ENCODE data around the gene RHBDF1.
A peak's percentile ranks its signal among the peaks of the same experiment; 100 is the strongest.
"Not testable (repeated sequence)": the region's sequence is repeated elsewhere in the genome, so short reads cannot be mapped to it uniquely, and the experiment has no call there.

RHBDF1 gene

DNA sequence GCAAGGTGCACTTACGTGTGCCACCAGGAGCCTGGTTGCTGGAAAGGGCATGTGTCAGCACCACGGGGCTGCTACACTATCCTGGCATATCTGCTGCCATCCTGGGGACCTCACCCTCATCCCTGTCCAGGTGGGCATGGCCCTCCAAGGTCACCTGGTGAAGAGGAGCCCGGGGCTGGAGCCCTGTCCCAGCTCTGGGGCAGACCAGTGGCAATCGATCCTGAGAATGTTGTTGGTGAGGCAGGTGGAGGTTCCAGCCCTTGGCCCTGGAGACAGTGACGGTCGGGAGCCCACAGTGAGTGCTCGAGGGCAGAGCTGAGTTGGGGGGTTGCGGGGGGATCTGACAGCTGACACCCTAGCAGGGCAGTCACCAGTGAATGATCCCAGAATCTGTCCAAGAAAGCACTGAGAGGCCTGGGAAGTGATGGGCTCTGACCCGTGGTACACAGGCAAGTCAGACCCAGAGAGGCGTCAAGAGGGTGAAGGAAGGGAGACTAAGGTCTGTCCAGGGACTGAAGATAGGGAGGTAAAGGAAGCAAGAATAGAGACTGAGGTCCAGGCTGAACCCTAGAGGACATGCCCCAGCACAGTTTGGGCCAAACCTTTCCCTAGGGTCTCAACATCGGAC, 36.6 kb downstream of the RHBDF1 start:
- no peak for DNase-seq

DNA sequence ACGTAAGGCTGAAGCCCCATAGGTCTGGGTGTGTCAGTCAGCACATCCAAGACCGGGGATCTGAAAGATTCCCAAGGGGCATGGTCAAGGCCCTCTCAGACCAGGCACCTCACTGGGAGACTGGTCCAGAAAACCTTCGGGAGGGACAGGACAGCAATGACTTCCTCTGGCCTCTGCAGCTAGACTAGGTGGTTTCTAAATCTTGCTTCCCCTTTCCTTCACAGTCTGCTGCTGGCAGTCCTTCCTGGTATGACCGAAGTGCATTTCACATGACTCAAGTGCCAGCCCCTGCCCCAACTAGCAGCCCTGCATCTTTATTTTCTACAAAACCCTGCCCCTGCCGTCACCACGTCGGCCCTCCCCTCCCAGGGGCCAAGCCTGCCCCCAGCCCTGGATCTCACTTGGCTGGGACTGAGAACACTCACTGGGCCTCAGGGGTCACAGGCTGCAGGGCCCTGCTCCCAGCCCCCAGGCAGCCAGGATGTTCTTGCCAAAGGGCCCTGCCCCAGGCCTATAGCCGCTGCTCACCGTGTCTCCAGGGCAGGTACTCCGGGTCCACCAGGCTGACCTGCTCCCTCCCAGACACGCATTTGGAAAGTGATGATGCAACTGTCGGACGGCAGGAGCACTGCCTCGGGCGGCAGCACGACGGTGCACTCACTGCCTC, 37.3 kb downstream of the RHBDF1 start:
- DNase-seq = no peak

DNA sequence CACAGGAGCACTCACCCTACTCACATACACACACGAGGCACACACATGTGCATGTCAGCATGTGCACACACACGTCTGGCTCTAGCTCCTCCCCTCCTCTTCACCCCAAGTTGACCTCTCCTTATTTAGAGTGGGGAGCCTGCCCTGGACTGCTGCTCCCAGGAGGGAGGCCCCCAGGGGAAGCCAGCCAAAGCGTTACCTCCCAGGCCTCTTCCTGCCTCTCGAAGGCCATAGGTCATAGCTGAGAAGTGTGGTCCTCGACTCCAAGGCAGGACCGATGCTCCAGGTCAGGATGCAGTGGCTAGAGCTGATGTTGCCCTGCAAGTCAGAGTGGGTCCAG, 37.8 kb downstream of the RHBDF1 start:
- DNase-seq = no peak

DNA sequence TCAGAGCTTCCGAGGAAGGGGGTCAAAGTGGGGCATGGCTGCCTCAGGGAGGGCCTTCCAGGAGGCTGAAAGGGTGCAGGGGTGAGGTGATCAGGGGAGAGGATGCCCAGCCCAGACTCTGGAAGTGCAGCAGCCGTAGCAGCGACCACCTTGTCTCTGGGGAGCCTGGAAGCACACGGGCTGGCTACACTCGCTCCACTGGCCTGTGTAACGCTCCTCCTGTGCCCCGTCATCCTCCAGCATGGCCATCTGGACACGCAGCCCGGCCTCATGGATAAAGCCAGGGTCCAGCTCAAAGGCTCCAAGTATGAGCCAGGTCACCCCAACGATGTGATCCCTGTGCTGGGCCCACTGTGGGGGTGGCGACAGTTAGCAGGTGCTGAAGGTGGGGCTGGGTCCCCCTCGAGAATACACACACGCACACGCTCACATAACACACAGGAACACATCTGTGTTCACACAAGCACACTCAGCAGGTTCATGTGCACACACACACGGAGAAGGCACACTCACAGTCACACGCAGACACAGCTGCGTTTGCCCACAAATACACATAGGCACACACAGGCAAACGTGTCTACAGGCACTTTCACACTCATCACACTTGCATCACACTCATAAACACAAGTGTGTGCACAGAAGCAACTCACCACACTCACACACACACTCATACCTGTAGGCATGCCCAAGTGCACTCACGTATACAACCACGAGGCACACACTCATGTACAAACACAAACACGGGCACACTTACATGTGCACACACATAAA, 38.4 kb downstream of the RHBDF1 start:
- DNase-seq = no peak

DNA sequence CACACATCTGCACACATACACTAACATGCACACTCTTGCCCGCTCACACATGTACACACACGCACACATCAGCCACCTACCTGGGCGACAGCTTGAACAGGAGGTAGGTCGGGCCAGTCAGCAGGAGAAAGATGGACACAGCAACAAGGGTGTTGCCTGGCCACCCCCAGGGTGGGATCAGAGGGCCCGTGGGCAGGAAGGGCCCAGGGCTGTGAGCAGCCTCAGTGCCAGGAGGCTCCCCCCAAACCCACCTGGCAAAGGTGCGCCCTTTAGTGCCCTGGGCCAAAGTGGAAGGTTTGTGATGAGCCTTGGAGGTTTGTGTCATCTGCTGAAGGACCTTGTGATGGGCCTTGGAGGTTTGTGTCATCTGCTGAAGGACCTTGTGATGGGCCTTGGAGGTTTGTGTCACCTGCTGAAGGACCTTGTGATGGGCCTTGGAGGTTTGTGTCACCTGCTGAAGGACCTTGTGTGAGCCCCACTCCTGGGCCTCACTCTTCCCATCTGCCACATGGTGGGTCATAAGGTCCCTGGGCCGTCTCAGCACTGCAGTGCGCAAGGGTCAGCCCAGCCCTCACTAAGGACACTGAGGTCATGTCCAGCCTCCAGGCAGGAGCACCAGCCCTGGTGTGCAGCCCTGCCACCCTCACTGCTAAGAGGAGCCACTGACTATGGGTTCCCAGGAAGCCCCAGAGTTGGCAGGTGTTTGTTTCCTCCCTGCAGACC, 39.1 kb downstream of the RHBDF1 start:
- not testable (repeated sequence) for DNase-seq

DNA sequence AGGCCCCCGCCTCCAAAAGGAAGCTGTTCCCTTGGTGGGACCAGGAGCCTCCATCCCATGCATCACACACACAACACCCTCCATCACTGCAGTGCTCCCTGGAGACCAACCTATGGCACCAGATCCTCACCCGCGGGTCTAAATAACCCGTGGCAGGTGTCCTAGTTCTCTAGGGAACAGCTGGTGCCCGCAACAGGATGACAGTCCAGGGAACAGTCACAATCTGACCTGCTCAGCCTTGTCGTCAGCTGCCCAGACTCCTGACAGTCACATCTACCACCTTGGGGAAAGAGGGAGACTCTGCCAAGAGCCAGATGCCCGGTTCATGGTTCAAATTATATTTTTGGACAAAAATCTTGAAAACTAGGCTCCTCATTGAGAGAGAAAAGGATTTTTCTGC, 41.8 kb downstream of the RHBDF1 start:
- not testable (repeated sequence) for DNase-seq

DNA sequence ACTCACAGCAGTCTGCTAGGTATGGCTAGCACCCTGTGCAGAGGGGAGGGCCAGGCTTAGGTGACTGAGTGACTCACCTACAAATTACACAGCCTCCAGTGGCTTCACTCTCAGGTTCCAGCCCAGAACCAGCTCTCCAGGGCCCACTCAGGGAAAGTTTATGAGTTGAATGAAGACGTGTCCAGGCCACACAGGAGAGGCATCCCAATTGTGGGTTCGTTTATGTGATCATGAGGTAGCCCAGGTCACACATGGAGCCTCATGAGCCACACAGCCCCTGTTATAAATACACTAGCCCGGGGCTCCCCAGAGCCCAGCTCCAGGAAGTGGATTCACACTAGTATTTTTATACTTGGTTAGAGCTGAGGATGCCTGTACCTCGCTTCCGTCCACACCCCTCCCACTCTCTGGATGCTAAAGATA, 46.5 kb downstream of the RHBDF1 start:
- not testable (repeated sequence) for DNase-seq

DNA sequence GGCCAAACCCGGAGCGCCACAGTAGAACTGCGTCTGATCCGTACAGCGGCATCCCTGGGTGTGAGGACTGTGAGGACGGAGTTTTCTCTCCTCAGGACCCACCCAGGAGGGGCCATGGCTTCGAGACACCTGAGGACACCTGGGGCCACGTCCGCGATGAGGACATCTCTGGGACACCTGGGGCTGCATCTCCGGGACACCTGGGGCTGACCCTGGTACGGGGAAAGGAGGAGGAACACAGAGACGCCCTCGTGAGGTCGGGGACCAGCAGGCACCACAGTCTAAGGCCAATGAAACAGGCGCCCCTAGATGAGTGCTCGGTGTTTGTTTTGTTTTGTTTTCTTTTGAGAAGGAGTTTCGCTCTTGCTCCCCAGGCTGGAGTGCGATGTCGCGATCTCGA, 48.3 kb downstream of the RHBDF1 start:
- DNase-seq = not testable (repeated sequence)

DNA sequence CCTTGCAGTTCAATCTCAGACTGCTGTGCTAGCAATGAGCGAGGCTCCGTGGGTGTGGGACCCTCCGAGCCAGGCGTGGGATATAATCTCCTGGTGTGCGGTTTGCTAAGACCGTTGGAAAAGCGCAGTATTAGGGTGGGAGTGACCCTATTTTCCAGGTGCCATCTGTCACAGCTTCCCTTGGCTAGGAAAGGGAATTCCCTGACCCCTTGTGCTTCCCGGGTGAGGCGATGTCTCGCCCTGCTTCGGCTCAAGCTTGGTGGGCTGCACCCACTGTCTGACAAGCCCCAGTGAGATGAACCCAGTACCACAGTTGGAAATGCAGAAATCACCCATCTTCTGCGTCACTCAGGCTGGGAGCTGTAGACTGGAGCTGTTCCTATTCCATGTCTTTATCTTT, 51.5 kb downstream of the RHBDF1 start:
- DNase-seq = not testable (repeated sequence)

DNA sequence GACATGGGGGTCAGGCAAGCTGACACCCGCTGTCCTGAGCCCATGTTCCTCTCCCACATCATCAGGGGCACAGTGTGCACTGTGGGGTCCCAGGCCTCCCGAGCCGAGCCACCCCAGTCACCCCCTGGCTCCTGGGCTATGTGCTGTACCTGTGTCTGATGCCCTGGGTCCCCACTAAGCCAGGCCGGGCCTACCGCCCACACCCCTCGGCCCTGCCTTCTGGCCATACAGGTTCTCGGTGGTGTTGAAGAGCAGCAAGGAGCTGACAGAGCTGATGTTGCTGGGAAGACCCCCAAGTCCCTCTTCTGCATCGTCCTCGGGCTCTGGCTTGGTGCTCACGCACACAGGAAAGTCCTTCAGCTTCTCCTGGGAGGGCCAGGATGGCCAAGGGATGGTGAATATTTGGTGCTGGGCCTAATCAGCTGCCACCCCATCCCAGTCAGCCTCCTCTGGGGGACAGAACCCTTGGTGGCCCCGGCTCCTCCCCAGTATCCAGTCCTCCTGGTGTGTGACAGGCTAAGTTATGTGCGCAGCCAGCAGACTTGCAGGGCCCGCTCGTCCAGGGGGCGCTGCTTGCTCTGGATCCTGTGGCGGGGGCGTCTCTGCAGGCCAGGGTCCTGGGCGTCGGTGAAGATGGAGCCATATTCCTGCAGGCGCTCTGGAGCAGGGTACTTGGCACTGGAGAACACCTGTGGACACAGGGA, 55.2 kb downstream of the RHBDF1 start:
- not testable (repeated sequence) for DNase-seq

DNA sequence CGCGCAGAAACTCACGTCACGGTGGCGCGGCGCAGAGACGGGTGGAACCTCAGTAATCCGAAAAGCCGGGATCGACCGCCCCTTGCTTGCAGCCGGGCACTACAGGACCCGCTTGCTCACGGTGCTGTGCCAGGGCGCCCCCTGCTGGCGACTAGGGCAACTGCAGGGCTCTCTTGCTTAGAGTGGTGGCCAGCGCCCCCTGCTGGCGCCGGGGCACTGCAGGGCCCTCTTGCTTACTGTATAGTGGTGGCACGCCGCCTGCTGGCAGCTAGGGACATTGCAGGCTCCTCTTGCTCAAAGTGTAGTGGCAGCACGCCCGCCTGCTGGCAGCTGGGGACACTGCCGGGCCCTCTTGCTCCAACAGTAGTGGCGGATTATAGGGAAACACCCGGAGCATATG, 61.7 kb downstream of the RHBDF1 start:
- DNase-seq = peak; percentile 62

DNA sequence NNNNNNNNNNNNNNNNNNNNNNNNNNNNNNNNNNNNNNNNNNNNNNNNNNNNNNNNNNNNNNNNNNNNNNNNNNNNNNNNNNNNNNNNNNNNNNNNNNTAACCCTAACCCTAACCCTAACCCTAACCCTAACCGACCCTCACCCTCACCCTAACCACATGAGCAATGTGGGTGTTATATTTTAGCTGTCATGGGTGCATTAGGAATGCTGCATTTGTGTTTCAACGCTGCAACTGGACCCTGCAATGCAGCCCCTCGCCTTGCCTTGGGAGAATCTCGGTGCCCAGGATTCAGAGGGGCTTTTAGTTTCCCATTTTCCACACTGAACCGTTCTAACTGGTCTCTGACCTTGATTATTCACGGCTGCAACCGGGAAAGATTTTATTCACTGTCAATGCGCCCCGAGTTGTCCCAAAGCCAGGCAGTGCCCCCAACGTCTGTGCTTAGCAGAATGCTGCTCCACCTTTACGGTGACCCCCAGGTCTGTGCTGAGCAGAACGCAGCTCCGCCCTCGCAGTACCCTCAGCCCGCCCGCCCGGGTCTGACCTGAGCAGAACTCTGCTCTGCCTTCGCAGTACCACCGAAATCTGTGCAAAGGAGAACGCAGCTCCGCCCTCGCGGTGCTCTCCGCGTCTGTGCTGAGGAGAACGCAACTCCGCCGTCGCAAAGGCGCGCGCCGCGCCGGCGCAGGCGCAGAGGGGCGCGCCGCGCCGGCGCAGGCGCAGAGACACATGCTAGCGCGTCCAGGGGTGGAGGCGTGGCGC, 62.3 kb downstream of the RHBDF1 start:
- no peak for DNase-seq

Data from NCI-H2029 (cell line).